Esophagus squamous epithelium (tissue), 5 donors: ENCODE data around the gene CTNNA3. TPM values are rescaled to one million over a fixed set of nuclear protein-coding genes. Genes with fewer than 3 reads are reported as not detected.

Experiments
- DNase-seq: peaks from one replicate; lab custom pipeline; 2025; lab: John Stamatoyannopoulos, UW
- H3K27ac ChIP-seq, 4 donors: fragments of 200-600 bp; sonication (generic); one replicate each; pipeline ENCODE4 v1.5.1; 2016 to 2019; ENCODE audit warnings: mild to moderate bottlenecking in 1 of 4
- H3K27me3 ChIP-seq, 4 donors: fragments of 200-600 bp; sonication (generic); 1 replicate in 3 of 4; 2 replicates in 1 of 4; pipeline versions ENCODE4 v1.5.1 to v1.6.0; 2017 to 2021; ENCODE audit warnings: antibody characterized with exemption in 1 of 4
- H3K36me3 ChIP-seq, 3 donors: fragments of 200-600 bp; sonication (generic); one replicate each; pipeline ENCODE4 v1.5.1; 2016 to 2019
- H3K4me1 ChIP-seq, 3 donors: fragments of 200-600 bp; sonication (generic); one replicate each; pipeline ENCODE4 v1.5.1; 2017 to 2019
- H3K4me3 ChIP-seq, 4 donors: fragments of 200-600 bp; sonication (generic); 1 replicate in 3 of 4; 2 replicates in 1 of 4; pipeline ENCODE4 v1.5.1; 2016 to 2019; ENCODE audit warnings: mild to moderate bottlenecking in 2 of 4, moderate library complexity in 1 of 4
- H3K9me3 ChIP-seq, 3 donors: fragments of 200-600 bp; sonication (generic); one replicate each; pipeline ENCODE4 v1.5.1; 2016 to 2019
- POLR2A ChIP-seq, 4 donors: fragments of 450-650 bp; IDR thresholded peaks; one replicate each; pipeline ENCODE4 v1.6.1; 2017; ENCODE audit warnings: antibody characterized with exemption in 4 of 4, mild to moderate bottlenecking in 4 of 4, moderate library complexity in 3 of 4
- WGBS, 2 donors: methylation state at CpG; one replicate each; pipeline ENCODE4 v1.1.5; 2018; 5-methylcytosine and 5-hydroxymethylcytosine counted together
- intact Hi-C: fragments of 100-400 bp; cut with DNase I; formaldehyde crosslinking; loops from one replicate; pipeline ENCODE4 v1.15.0; 2022
- total RNA-seq, 4 donors: library from RNA; depleted of rRNA; stranded (reverse); fragments of >200 nt; gene quantifications; one replicate each; pipeline ENCODE4 v1.1.0, GENCODE V29; 2016
- TF ChIP-seq, protein P1 (sequence below), 6 experiments: fragments of 450-650 bp in 4 of 6; fragments of 200-600 bp in 2 of 6; sonication (generic) in 2 of 6; IDR thresholded peaks; one replicate each; pipeline ENCODE4 v1.5.1; 2016 to 2019; ENCODE audit warnings: antibody characterized with exemption in 6 of 6, mild to moderate bottlenecking in 4 of 6, moderate library complexity in 4 of 6
- donor health status: DM: yes; HTN: yes; CAD: no.

The CTNNA3 gene
- total RNA-seq, 4 donors from 2014 or later = 0.29 to 1.9 (median 0.61) TPM; not detected in 1

GRCh38 chr10:66187053-66187733 lies 1508.8 kb downstream of the CTNNA3 start:
- no peaks in the 10 kb centered on the region for H3K9me3 ChIP-seq
- DNase-seq = no peak
- no peaks in the 10 kb centered on the region for H3K4me1 ChIP-seq
- H3K4me3 ChIP-seq = no peak overlapping the region
- H3K27ac ChIP-seq = no peak overlapping the region
- 12 to 21% methylated on average over 3 of the region's 3 CpGs for WGBS, 2 donors
- intact Hi-C loops = no loop called here
- no peaks in the 10 kb centered on the region for H3K27me3 ChIP-seq
- TF ChIP-seq, protein P1, sequence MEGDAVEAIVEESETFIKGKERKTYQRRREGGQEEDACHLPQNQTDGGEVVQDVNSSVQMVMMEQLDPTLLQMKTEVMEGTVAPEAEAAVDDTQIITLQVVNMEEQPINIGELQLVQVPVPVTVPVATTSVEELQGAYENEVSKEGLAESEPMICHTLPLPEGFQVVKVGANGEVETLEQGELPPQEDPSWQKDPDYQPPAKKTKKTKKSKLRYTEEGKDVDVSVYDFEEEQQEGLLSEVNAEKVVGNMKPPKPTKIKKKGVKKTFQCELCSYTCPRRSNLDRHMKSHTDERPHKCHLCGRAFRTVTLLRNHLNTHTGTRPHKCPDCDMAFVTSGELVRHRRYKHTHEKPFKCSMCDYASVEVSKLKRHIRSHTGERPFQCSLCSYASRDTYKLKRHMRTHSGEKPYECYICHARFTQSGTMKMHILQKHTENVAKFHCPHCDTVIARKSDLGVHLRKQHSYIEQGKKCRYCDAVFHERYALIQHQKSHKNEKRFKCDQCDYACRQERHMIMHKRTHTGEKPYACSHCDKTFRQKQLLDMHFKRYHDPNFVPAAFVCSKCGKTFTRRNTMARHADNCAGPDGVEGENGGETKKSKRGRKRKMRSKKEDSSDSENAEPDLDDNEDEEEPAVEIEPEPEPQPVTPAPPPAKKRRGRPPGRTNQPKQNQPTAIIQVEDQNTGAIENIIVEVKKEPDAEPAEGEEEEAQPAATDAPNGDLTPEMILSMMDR (IDR thresholded peaks at IDR 0.05) = no peak
- TF ChIP-seq POLR2A (IDR thresholded peaks at IDR 0.05) = no peak
- no peaks in the 10 kb centered on the region for H3K36me3 ChIP-seq

GRCh38 chr10:66183028-66183427 lies 1513.0 kb downstream of the CTNNA3 start:
- DNase-seq = no peak

GRCh38 chr10:66180581-66181318 lies 1515.2 kb downstream of the CTNNA3 start:
- Histone ChIP-seq H3K9me3 (no peaks in the 10 kb centered on the region), H3K4me1 (no peaks in the 10 kb centered on the region), H3K27ac (no peak overlapping the region), H3K4me3 (no peak overlapping the region), H3K36me3 (no peaks in the 10 kb centered on the region), H3K27me3 (no peaks in the 10 kb centered on the region)
- 49 to 52% methylated on average over 5 of the region's 5 CpGs for WGBS, 2 donors
- no peak for DNase-seq
- intact Hi-C loops = no loop called here
- no peak for TF ChIP-seq POLR2A (IDR thresholded peaks at IDR 0.05)
- TF ChIP-seq, protein P1 (IDR thresholded peaks at IDR 0.05) = peak in 5 of 6 experiments; percentile 44 to 64 (median 59)

More at GRCh38 chr10:66183028-66183427, 1513.0 kb downstream of the CTNNA3 start:
- H3K9me3 ChIP-seq = no peaks in the 10 kb centered on the region
- no peaks in the 10 kb centered on the region for H3K27me3 ChIP-seq
- intact Hi-C loops = no loop called here
- no peaks in the 10 kb centered on the region for H3K4me1 ChIP-seq
- 83 to 90% methylated on average over 2 of the region's 2 CpGs for WGBS, 2 donors
- H3K27ac ChIP-seq = no peak overlapping the region
- TF ChIP-seq, protein P1 (IDR thresholded peaks at IDR 0.05) = no peak
- no peak for TF ChIP-seq POLR2A (IDR thresholded peaks at IDR 0.05)
- H3K36me3 ChIP-seq = no peaks in the 10 kb centered on the region
- no peak overlapping the region for H3K4me3 ChIP-seq

- TF ChIP-seq POLR2A (IDR thresholded peaks at IDR 0.05) = no peak
- TF ChIP-seq, protein P1 (IDR thresholded peaks at IDR 0.05) = no peak
- H3K9me3 ChIP-seq = no peaks in the 10 kb centered on the region
- no peaks in the 10 kb centered on the region for H3K4me1 ChIP-seq
- 83 to 86% methylated on average over 3 of the region's 3 CpGs for WGBS, 2 donors
- H3K36me3 ChIP-seq = no peaks in the 10 kb centered on the region
- no peak overlapping the region for H3K27ac ChIP-seq
- no peaks in the 10 kb centered on the region for H3K27me3 ChIP-seq
- DNase-seq = no peak
- H3K4me3 ChIP-seq = no peak overlapping the region
- intact Hi-C loops = no loop called here
These were observed 1516.0 kb downstream of the CTNNA3 start for GRCh38 chr10:66180021-66180420.

DNA sequence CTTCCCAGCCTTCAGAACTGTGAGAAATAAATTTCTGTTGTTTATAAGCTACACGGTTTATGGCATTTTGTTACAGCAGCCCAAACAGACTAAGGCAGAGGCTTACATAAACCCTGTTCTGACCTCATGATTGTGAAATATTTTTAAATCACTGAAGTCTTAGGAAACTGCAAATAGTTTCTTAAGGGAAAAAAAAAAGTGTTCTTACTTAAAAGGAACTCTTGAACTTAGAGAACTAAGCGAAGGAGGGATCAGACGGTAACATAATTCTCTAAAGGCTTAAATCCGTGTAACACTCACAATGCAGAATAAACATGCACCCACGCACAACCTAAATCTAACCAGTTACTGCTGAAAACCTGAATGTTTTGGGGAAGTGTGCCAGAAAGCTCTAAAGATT lies 1519.2 kb downstream of the CTNNA3 start:
- no peaks in the 10 kb centered on the region for H3K4me1 ChIP-seq
- 24 to 28% methylated on average over 5 of the region's 5 CpGs for WGBS, 2 donors
- H3K9me3 ChIP-seq = no peaks in the 10 kb centered on the region
- H3K27me3 ChIP-seq = no peaks in the 10 kb centered on the region
- H3K4me3 ChIP-seq = no peak overlapping the region
- intact Hi-C loops = no loop called here
- no peaks in the 10 kb centered on the region for H3K36me3 ChIP-seq
- DNase-seq = no peak
- H3K27ac ChIP-seq = no peak overlapping the region
- TF ChIP-seq POLR2A (IDR thresholded peaks at IDR 0.05) = no peak
- TF ChIP-seq, protein P1 (IDR thresholded peaks at IDR 0.05) = no peak
